HG03558 (cell line): ENCODE measurements around the gene DNAH10.

ENCODE experiments used
- ATAC-seq: cut with Tn5 transposase; IDR thresholded peaks from one replicate; pipeline ENCODE4 v1.9.1; 2021; ENCODE audit warnings: moderate number of reproducible peaks; ENCODE audit not compliant: unreplicated experiment; ENCODE audit errors: extremely low read depth

Gene DNAH10

GRCh38 chr12:123761841-123762714, at the start of gene DNAH10:
Gene DNAH10 (plus strand): TSS chr12:123762301. CDS start chr12:123762337, 36 bp downstream.
- ATAC-seq, result no peak

GRCh38 chr12:123712780-123713319, 49.3 kb upstream of the DNAH10 start:
- ATAC-seq, result no peak

- no peak for ATAC-seq
Observed at GRCh38 chr12:123713398-123713797, 48.7 kb upstream of the DNAH10 start.

GRCh38 chr12:123713823-123714585, 48.1 kb upstream of the DNAH10 start:
- no peak for ATAC-seq

GRCh38 chr12:123715195-123715594, 46.9 kb upstream of the DNAH10 start:
- no peak for ATAC-seq

- no peak for ATAC-seq
Observed at GRCh38 chr12:123717350-123717749, 44.8 kb upstream of the DNAH10 start.

- ATAC-seq, result no peak
Observed at GRCh38 chr12:123720141-123720814, 41.8 kb upstream of the DNAH10 start.

- no peak for ATAC-seq
Observed at GRCh38 chr12:123721245-123721644, 40.9 kb upstream of the DNAH10 start.

- ATAC-seq, result no peak
Observed at GRCh38 chr12:123723011-123723410, 39.1 kb upstream of the DNAH10 start.

GRCh38 chr12:123723765-123724164, 38.3 kb upstream of the DNAH10 start:
- no peak for ATAC-seq

- ATAC-seq, result no peak
Observed at GRCh38 chr12:123726244-123726643, 35.9 kb upstream of the DNAH10 start.

- no peak for ATAC-seq
Observed at GRCh38 chr12:123726962-123727361, 35.1 kb upstream of the DNAH10 start.

- no peak for ATAC-seq
Observed at GRCh38 chr12:123727878-123728277, 34.2 kb upstream of the DNAH10 start.

GRCh38 chr12:123731596-123731995, 30.5 kb upstream of the DNAH10 start:
- no peak for ATAC-seq

GRCh38 chr12:123732251-123732650, 29.9 kb upstream of the DNAH10 start:
- no peak for ATAC-seq

- no peak for ATAC-seq
Observed at GRCh38 chr12:123733229-123733628, 28.9 kb upstream of the DNAH10 start.

- ATAC-seq, result no peak
Observed at GRCh38 chr12:123734268-123734667, 27.8 kb upstream of the DNAH10 start.

- ATAC-seq, result no peak
Observed at GRCh38 chr12:123741937-123742572, 20.0 kb upstream of the DNAH10 start.

- ATAC-seq, result no peak
Observed at GRCh38 chr12:123743002-123743401, 19.1 kb upstream of the DNAH10 start.

GRCh38 chr12:123744836-123745235, 17.3 kb upstream of the DNAH10 start:
- ATAC-seq, result no peak
